Effector memory CD8-positive, alpha-beta T cell (primary cell): ENCODE results near the gene AIMP1.
"Not testable (repeated sequence)": the region's sequence is repeated elsewhere in the genome, so short reads cannot be mapped to it uniquely, and the experiment has no call there.

Experiments
- ATAC-seq: fragments of 150-1000 bp; cut with Tn5 transposase; replicated peaks from 2 replicates; pipeline ENCODE4 v1.10.0; 2021; ENCODE audit warnings: mild to moderate bottlenecking, moderate library complexity
- DNase-seq, 3 experiments: peaks; one replicate each; pipeline ENCODE4 v3.0.0; 2021
- H3K27ac Mint-ChIP-seq, 2 donors: one replicate each; pipeline ENCODE4 v1.8.0; 2022; ENCODE audit warnings: mild to moderate bottlenecking in 2 of 2, mixed read lengths in 2 of 2, moderate library complexity in 2 of 2
- H3K27me3 Mint-ChIP-seq, 2 donors: one replicate each; pipeline ENCODE4 v1.8.0; 2022; ENCODE audit warnings: mixed read lengths in 2 of 2
- H3K36me3 Mint-ChIP-seq: one replicate; pipeline ENCODE4 v1.8.0; 2022; ENCODE audit warnings: mild to moderate bottlenecking, moderate library complexity, mixed read lengths; ENCODE audit not compliant: insufficient read depth
- H3K4me1 Mint-ChIP-seq, 2 donors: one replicate each; pipeline ENCODE4 v1.8.0; 2022; ENCODE audit warnings: low read depth in 2 of 2, mixed read lengths in 2 of 2
- H3K4me3 Mint-ChIP-seq, 2 donors: one replicate each; pipeline ENCODE4 v1.8.0; 2022; ENCODE audit warnings: mild to moderate bottlenecking in 2 of 2, mixed read lengths in 2 of 2, moderate library complexity in 2 of 2
- H3K9me3 Mint-ChIP-seq, 2 donors: one replicate each; pipeline ENCODE4 v1.8.0; 2022; ENCODE audit warnings: mixed read lengths in 2 of 2

AIMP1 gene

GRCh38 chr4:106370214-106370613 lies 53.9 kb downstream of the AIMP1 start:
- DNase-seq, result no peak
- Mint-ChIP-seq H3K9me3 (no peaks in the 10 kb centered on the region), H3K4me1 (no peaks in the 10 kb centered on the region), H3K36me3 (peaks cover 4% of the 10 kb centered on the region), H3K27ac (no peak overlapping the region), H3K4me3 (no peak overlapping the region), H3K27me3 (peaks cover 34 to 38% of the 10 kb centered on the region in 2 donors)
- no peak for ATAC-seq

GRCh38 chr4:106371161-106371560 lies 54.8 kb downstream of the AIMP1 start:
- H3K9me3 Mint-ChIP-seq, result no peaks in the 10 kb centered on the region
- H3K4me3 Mint-ChIP-seq, result no peak overlapping the region
- DNase-seq (no peak), ATAC-seq (no peak)
- no peaks in the 10 kb centered on the region for H3K4me1 Mint-ChIP-seq
- H3K27ac Mint-ChIP-seq, result no peak overlapping the region
- peaks cover 4% of the 10 kb centered on the region for H3K36me3 Mint-ChIP-seq
- peaks cover 34 to 38% of the 10 kb centered on the region in 2 donors for H3K27me3 Mint-ChIP-seq

GRCh38 chr4:106373026-106373425 lies 56.7 kb downstream of the AIMP1 start:
- Mint-ChIP-seq H3K27me3 (peaks cover 23 to 29% of the 10 kb centered on the region in 2 donors), H3K4me1 (no peaks in the 10 kb centered on the region), H3K27ac (no peak overlapping the region), H3K9me3 (no peaks in the 10 kb centered on the region), H3K4me3 (no peak overlapping the region), H3K36me3 (peaks cover 4% of the 10 kb centered on the region)
- DNase-seq (no peak), ATAC-seq (no peak)

- Mint-ChIP-seq H3K4me1 (no peaks in the 10 kb centered on the region), H3K4me3 (no peak overlapping the region), H3K27me3 (peaks cover 0 to 10% of the 10 kb centered on the region in 2 donors), H3K9me3 (no peaks in the 10 kb centered on the region), H3K36me3 (no peaks in the 10 kb centered on the region), H3K27ac (no peak overlapping the region)
- no peak for ATAC-seq
- DNase-seq, result no peak
These were observed 63.8 kb downstream of the AIMP1 start for GRCh38 chr4:106380179-106380578.

GRCh38 chr4:106384878-106385277 lies 68.5 kb downstream of the AIMP1 start:
- DNase-seq (no peak), ATAC-seq (no peak)
- H3K36me3 Mint-ChIP-seq, result no peaks in the 10 kb centered on the region
- H3K9me3 Mint-ChIP-seq, result no peaks in the 10 kb centered on the region
- peaks cover 0 to 12% of the 10 kb centered on the region in 2 donors for H3K27me3 Mint-ChIP-seq
- no peak overlapping the region for H3K27ac Mint-ChIP-seq
- no peaks in the 10 kb centered on the region for H3K4me1 Mint-ChIP-seq
- H3K4me3 Mint-ChIP-seq, result no peak overlapping the region

- H3K9me3 Mint-ChIP-seq, result no peaks in the 10 kb centered on the region
- ATAC-seq (no peak), DNase-seq (no peak)
- no peaks in the 10 kb centered on the region for H3K36me3 Mint-ChIP-seq
- no peaks in the 10 kb centered on the region for H3K4me1 Mint-ChIP-seq
- H3K27me3 Mint-ChIP-seq, result peaks cover 0 to 12% of the 10 kb centered on the region in 2 donors
- H3K4me3 Mint-ChIP-seq, result no peak overlapping the region
- H3K27ac Mint-ChIP-seq, result no peak overlapping the region
These were observed 69.6 kb downstream of the AIMP1 start for GRCh38 chr4:106385853-106386393.

- Mint-ChIP-seq H3K27ac (no peak overlapping the region), H3K27me3 (peaks cover 7 to 11% of the 10 kb centered on the region in 2 donors), H3K9me3 (peaks cover 6 to 18% of the 10 kb centered on the region in 2 donors), H3K36me3 (no peaks in the 10 kb centered on the region), H3K4me1 (no peaks in the 10 kb centered on the region), H3K4me3 (no peak overlapping the region)
- no peak for ATAC-seq
- no peak for DNase-seq
These were observed 79.2 kb downstream of the AIMP1 start for GRCh38 chr4:106395582-106395981.

- H3K36me3 Mint-ChIP-seq, H3K4me1 Mint-ChIP-seq, H3K27me3 Mint-ChIP-seq, H3K4me3 Mint-ChIP-seq, DNase-seq, ATAC-seq, H3K27ac Mint-ChIP-seq: not testable (repeated sequence)
- H3K9me3 Mint-ChIP-seq, result peaks cover 5 to 11% of the 10 kb centered on the region in 2 donors
These were observed 82.5 kb downstream of the AIMP1 start for GRCh38 chr4:106398898-106399297.
